Hepatocyte (in vitro differentiated cells): ENCODE results near the gene TMEM164. TPM values are rescaled to one million over a fixed set of nuclear protein-coding genes. Genes with fewer than 3 reads are reported as not detected.

Experiments used
- DNase-seq: peaks from one replicate; pipeline ENCODE4 v3.0.0-alpha.2; 2016; ENCODE audit warnings: low spot score
- H2AFZ ChIP-seq: fragments of 200-600 bp; sonication (generic); 2 replicates; pipeline ENCODE4 v1.6.0; 2016; ENCODE audit warnings: antibody characterized with exemption, mild to moderate bottlenecking
- H3K27ac ChIP-seq: fragments of 200-600 bp; sonication (generic); 2 replicates; pipeline ENCODE4 v1.5.1; 2016; ENCODE audit warnings: mild to moderate bottlenecking
- H3K27me3 ChIP-seq: fragments of 200-600 bp; sonication (generic); 2 replicates; pipeline ENCODE4 v1.6.1; 2016
- H3K36me3 ChIP-seq: fragments of 200-600 bp; sonication (generic); replicated peaks from 2 replicates; pipeline ENCODE4 v1.5.1; 2016; ENCODE audit warnings: low read depth; ENCODE audit not compliant: insufficient read depth
- H3K4me1 ChIP-seq: fragments of 200-600 bp; sonication (generic); 2 replicates; pipeline ENCODE4 v1.5.1; 2016; ENCODE audit warnings: mild to moderate bottlenecking, moderate library complexity; ENCODE audit not compliant: insufficient read depth
- H3K4me2 ChIP-seq: fragments of 200-600 bp; sonication (generic); 2 replicates; pipeline ENCODE4 v1.6.0; 2016
- H3K4me3 ChIP-seq: fragments of 200-600 bp; sonication (generic); 2 replicates; pipeline ENCODE4 v1.5.1; 2016; ENCODE audit warnings: mild to moderate bottlenecking
- H3K79me2 ChIP-seq: fragments of 200-600 bp; sonication (generic); 2 replicates; pipeline ENCODE4 v1.6.0; 2017; ENCODE audit warnings: mild to moderate bottlenecking
- H3K9me2 ChIP-seq: fragments of 200-600 bp; sonication (generic); replicated peaks from 2 replicates; pipeline ENCODE4 v1.6.0; 2017; ENCODE audit warnings: mild to moderate bottlenecking; ENCODE audit not compliant: insufficient read depth
- H3K9me3 ChIP-seq: fragments of 200-600 bp; sonication (generic); 2 replicates; pipeline ENCODE4 v1.5.1; 2016; ENCODE audit warnings: low read depth, mild to moderate bottlenecking
- H4K20me1 ChIP-seq: fragments of 200-600 bp; sonication (generic); 2 replicates; pipeline ENCODE4 v1.6.0; 2016; ENCODE audit warnings: mild to moderate bottlenecking; ENCODE audit not compliant: insufficient read depth, poor library complexity, severe bottlenecking
- EZH2 ChIP-seq: fragments of 200-600 bp; sonication (generic); IDR thresholded peaks from 2 replicates; pipeline ENCODE4 v1.6.1; 2016; ENCODE audit warnings: antibody characterized with exemption, mild to moderate bottlenecking, borderline replicate concordance
- EZH2phosphoT487 ChIP-seq: fragments of 200-600 bp; sonication (generic); IDR thresholded peaks from one replicate; pipeline ENCODE4 v1.6.1; 2018; ENCODE audit warnings: antibody characterized with exemption, mild to moderate bottlenecking, low read depth, moderate library complexity; ENCODE audit not compliant: unreplicated experiment, severe bottlenecking
- WGBS: methylation state at CpG from one replicate; pipeline ENCODE4 v1.1.6; 2016; ENCODE audit warnings: low lambda C conversion rate; ENCODE audit errors: missing lambda C conversion rate; 5-methylcytosine and 5-hydroxymethylcytosine counted together
- polyA plus RNA-seq: library from polyadenylated mRNA; unstranded; fragments of >200 nt; fragmentation: Nextera tagmentation; extraction: Ambion mirVana; gene quantifications from 2 replicates; pipeline ENCODE4 v1.2.1, GENCODE V29; 2016
- total RNA-seq: library from RNA; depleted of rRNA; stranded (reverse); fragments of >200 nt; gene quantifications from 2 replicates; pipeline ENCODE4 v1.2.3, GENCODE V29; 2014
- TF ChIP-seq, protein P1 (sequence below): fragments of 200-600 bp; sonication (generic); IDR thresholded peaks from 2 replicates; pipeline ENCODE4 v1.5.1; 2016; ENCODE audit warnings: antibody characterized with exemption, mild to moderate bottlenecking; ENCODE audit not compliant: poor library complexity

TMEM164 gene
- total and polyA plus RNA-seq, 2 experiments from 2014 or later, result 5.4 to 34.2 TPM

DNA sequence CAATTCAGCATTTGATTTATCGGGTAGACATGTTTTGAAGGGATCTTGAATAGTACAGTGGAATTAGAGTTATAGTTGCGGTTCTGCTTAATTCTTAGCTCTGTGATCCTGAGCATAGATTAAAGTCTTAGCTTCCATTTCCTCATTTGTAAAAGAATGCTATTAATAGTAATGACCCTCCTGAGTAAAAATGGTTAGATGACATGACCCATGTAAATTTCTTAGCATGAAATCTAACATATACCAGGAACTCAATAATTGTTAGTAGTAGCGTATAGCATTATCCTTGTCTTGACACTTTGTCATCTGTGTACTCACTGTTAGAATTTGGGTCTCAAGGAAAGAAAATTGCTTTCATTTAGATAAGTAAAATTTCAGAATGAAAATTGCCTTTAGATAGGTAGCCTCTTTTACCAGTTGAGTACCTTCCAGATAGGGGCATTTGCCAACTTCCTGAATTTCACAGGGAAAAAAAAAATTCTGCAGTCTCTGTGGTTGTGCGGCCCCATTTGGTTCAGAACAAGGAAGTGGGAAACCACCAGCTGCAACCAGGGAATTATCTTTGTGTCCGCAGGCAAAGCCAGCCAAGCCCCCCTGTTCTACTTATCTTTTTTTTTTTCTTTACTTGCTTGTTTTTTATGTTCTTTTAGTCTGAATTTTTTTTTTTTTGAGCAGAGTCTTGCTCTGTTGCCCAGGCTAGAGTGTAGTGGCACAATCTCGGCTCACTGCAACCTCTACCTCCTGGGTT, 86.9 kb downstream of the TMEM164 start:
- TF ChIP-seq EZH2phosphoT487 (no peak), EZH2 (no peak)
- TF ChIP-seq, protein P1, sequence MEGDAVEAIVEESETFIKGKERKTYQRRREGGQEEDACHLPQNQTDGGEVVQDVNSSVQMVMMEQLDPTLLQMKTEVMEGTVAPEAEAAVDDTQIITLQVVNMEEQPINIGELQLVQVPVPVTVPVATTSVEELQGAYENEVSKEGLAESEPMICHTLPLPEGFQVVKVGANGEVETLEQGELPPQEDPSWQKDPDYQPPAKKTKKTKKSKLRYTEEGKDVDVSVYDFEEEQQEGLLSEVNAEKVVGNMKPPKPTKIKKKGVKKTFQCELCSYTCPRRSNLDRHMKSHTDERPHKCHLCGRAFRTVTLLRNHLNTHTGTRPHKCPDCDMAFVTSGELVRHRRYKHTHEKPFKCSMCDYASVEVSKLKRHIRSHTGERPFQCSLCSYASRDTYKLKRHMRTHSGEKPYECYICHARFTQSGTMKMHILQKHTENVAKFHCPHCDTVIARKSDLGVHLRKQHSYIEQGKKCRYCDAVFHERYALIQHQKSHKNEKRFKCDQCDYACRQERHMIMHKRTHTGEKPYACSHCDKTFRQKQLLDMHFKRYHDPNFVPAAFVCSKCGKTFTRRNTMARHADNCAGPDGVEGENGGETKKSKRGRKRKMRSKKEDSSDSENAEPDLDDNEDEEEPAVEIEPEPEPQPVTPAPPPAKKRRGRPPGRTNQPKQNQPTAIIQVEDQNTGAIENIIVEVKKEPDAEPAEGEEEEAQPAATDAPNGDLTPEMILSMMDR, result no peak
- DNase-seq, result no peak
- Histone ChIP-seq H2AFZ (no peak overlapping the region), H3K4me2 (no peak overlapping the region), H3K79me2 (no peaks in the 10 kb centered on the region), H3K4me3 (no peak overlapping the region), H3K27me3 (no peaks in the 10 kb centered on the region), H4K20me1 (no peaks in the 10 kb centered on the region), H3K9me2 (no peaks in the 10 kb centered on the region), H3K4me1 (no peaks in the 10 kb centered on the region), H3K9me3 (no peaks in the 10 kb centered on the region), H3K36me3 (no peaks in the 10 kb centered on the region), H3K27ac (no peak overlapping the region)
- WGBS, result 86% methylated on average over 6 of the region's 6 CpGs

DNA sequence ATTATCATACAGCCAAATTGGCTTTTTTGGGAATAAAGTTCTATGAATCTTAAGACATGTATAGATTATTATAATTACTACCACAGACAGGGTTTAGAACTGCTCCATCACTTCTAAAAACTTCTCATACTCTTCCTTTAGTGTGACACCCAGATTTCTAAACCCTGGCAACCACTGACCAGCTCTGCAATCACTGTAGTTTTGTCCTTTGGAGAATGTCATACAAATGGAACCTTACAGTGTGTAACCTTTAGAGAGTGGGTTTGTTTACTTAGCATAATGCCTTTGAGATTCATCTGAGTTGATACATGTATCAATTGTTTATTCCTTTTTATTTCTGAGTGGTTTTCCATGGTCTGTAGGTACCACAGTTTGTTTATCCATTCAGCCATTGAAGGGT, 95.0 kb downstream of the TMEM164 start:
- Histone ChIP-seq H3K27ac (no peak overlapping the region), H4K20me1 (no peaks in the 10 kb centered on the region), H3K9me3 (no peaks in the 10 kb centered on the region), H2AFZ (no peak overlapping the region), H3K79me2 (no peaks in the 10 kb centered on the region), H3K9me2 (no peaks in the 10 kb centered on the region), H3K36me3 (no peaks in the 10 kb centered on the region), H3K4me1 (no peaks in the 10 kb centered on the region), H3K4me3 (no peak overlapping the region), H3K4me2 (no peak overlapping the region), H3K27me3 (no peaks in the 10 kb centered on the region)
- no peak for TF ChIP-seq EZH2phosphoT487
- TF ChIP-seq, protein P1, result no peak
- TF ChIP-seq EZH2, result no peak
- no peak for DNase-seq

DNA sequence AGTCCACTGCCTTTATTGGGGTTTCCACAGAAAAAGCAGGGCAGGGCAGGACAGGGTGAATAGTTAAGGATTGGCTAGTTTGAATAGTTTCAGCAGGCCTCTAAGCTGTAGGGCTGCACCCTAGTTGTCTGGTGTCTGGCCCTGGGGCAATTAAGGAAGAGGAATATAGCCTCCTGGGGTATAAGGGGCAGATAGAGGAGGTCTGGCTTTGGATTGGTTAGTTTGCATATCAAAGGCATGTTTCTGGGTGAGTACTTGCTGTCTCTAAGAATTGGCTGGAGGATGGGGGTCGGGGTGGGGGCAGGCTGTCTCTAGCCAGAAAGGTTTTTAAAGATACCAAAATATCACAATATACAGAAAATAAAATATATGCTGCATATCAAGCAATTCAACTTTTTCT, 100.4 kb downstream of the TMEM164 start:
- Histone ChIP-seq H3K4me2 (no peak overlapping the region), H3K4me1 (no peaks in the 10 kb centered on the region), H3K9me3 (no peaks in the 10 kb centered on the region), H3K27me3 (no peaks in the 10 kb centered on the region), H3K27ac (no peak overlapping the region), H3K36me3 (no peaks in the 10 kb centered on the region), H2AFZ (no peak overlapping the region), H3K4me3 (no peak overlapping the region), H3K79me2 (no peaks in the 10 kb centered on the region), H4K20me1 (no peaks in the 10 kb centered on the region), H3K9me2 (no peaks in the 10 kb centered on the region)
- 77% methylated on average over 1 of the region's 1 CpG for WGBS
- DNase-seq, result no peak
- no peak for TF ChIP-seq EZH2
- TF ChIP-seq EZH2phosphoT487, result no peak

DNA sequence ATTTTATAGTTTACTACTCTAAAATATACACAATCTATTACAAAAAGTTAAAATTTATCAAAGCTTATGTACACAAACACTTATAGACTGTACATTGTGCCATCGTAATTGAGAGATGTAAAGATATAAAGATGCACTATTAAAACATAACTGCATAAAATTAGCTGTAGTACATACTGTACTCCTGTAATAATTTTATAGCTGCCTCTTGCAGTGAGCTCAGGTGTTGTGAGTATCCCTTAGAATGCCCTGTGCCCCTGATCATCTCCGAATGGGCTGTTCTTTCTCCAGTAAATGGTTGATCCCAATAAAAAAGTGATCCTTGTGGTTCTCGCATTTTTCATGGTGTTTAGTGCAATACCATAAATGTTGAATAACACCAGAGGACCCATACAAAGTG, 101.2 kb downstream of the TMEM164 start:
- Histone ChIP-seq H3K4me1 (no peaks in the 10 kb centered on the region), H3K27ac (no peak overlapping the region), H3K27me3 (no peaks in the 10 kb centered on the region), H3K9me2 (no peaks in the 10 kb centered on the region), H2AFZ (no peak overlapping the region), H3K4me2 (no peak overlapping the region), H3K4me3 (no peak overlapping the region), H3K36me3 (no peaks in the 10 kb centered on the region), H4K20me1 (no peaks in the 10 kb centered on the region), H3K9me3 (no peaks in the 10 kb centered on the region), H3K79me2 (no peaks in the 10 kb centered on the region)
- no peak for TF ChIP-seq EZH2phosphoT487
- TF ChIP-seq, protein P1, result no peak
- TF ChIP-seq EZH2, result no peak
- DNase-seq, result no peak
- WGBS, result 64% methylated on average over 3 of the region's 3 CpGs
